Stimulated activated CD8-positive, alpha-beta memory T cell treated with anti-CD3 and anti-CD28 coated beads, Interleukin-4, amount 100 ng/mL, for 4 hours (primary cell): ENCODE results near the gene MFSD2B.
"Not testable (repeated sequence)": the region's sequence is repeated elsewhere in the genome, so short reads cannot be mapped to it uniquely, and the experiment has no call there.

ENCODE experiments used
- DNase-seq, 2 donors: peaks; one replicate each; pipeline ENCODE4 v3.0.0-alpha.2; 2020; ENCODE audit warnings: low read depth in 2 of 2, low spot score in 1 of 2

The MFSD2B gene

GRCh38 chr2:24009680-24010476, at the start of gene MFSD2B:
Gene MFSD2B (plus strand): TSS chr2:24010085. CDS start chr2:24010097, 12 bp downstream.
- no peak for DNase-seq

- DNase-seq: no peak
Observed at GRCh38 chr2:23967846-23968245, 42.0 kb upstream of the MFSD2B start.

- DNase-seq: no peak
Observed at GRCh38 chr2:23976883-23977282, 33.0 kb upstream of the MFSD2B start.

GRCh38 chr2:23988371-23988770, 21.5 kb upstream of the MFSD2B start:
- no peak for DNase-seq

GRCh38 chr2:23992931-23993330, 17.0 kb upstream of the MFSD2B start:
- no peak for DNase-seq

GRCh38 chr2:23993736-23994269, 16.1 kb upstream of the MFSD2B start:
- DNase-seq: no peak

- no peak for DNase-seq
Observed at GRCh38 chr2:23994567-23994966, 15.3 kb upstream of the MFSD2B start.

GRCh38 chr2:24007693-24008092, 2.2 kb upstream of the MFSD2B start:
- no peak for DNase-seq

- no peak for DNase-seq
Observed at GRCh38 chr2:24008672-24009366, 1.1 kb upstream of the MFSD2B start.

- DNase-seq: no peak
Observed at GRCh38 chr2:24009367-24009679, 562 bp upstream of the MFSD2B start.

- no peak for DNase-seq
Observed at GRCh38 chr2:24010477-24011249, 778 bp downstream of the MFSD2B start.

- DNase-seq: no peak
Observed at GRCh38 chr2:24011250-24012104, 1.6 kb downstream of the MFSD2B start.

GRCh38 chr2:24012521-24013188, 2.8 kb downstream of the MFSD2B start:
- DNase-seq: no peak

GRCh38 chr2:24014902-24015301, 5.0 kb downstream of the MFSD2B start:
- not testable (repeated sequence) for DNase-seq

GRCh38 chr2:24015562-24016375, 5.9 kb downstream of the MFSD2B start:
- no peak for DNase-seq

- DNase-seq: no peak
Observed at GRCh38 chr2:24016376-24016761, 6.5 kb downstream of the MFSD2B start.

- DNase-seq: no peak
Observed at GRCh38 chr2:24016853-24017703, 7.2 kb downstream of the MFSD2B start.

- DNase-seq: no peak
Observed at GRCh38 chr2:24017711-24018110, 7.8 kb downstream of the MFSD2B start.
